ENCODE data around the gene OSBP2. TPM values are rescaled to one million over a fixed set of nuclear protein-coding genes. Genes with fewer than 3 reads are reported as not detected.

OSBP2 gene
- total RNA-seq, 2 experiments from 2014 or later, result 1.2 to 1.6 TPM

- ChIA-PET CTCF (no interaction called here), POLR2A (no interaction called here)
These were observed 194.8 kb downstream of the OSBP2 start for GRCh38 chr22:30889268-30889995.

GRCh38 chr22:30889996-30890480, 195.4 kb downstream of the OSBP2 start:
- H3K27ac ChIP-seq (ENCODE audit: low read depth in 1 of 2, low read length in 2 of 2), result no peak overlapping the region
- Mint-ChIP-seq H3K4me1 (ENCODE audit: low read depth) (peaks cover 32% of the 10 kb centered on the region), H3K27me3 (no peaks in the 10 kb centered on the region), H3K4me3 (no peak overlapping the region), H3K27ac (no peak overlapping the region), H3K9me3 (no peaks in the 10 kb centered on the region), H3K36me3 (ENCODE audit: low read depth) (peaks cover 9% of the 10 kb centered on the region)
- DNase-seq, result peak in 2 of 14 experiments; percentile 2 to 17
- peaks cover 30% of the 10 kb centered on the region for H3K4me1 ChIP-seq (ENCODE audit: insufficient read depth, low read length)
- no peak for TF ChIP-seq CTCF (IDR thresholded peaks at IDR 0.05)
- H3K27me3 ChIP-seq (ENCODE audit: control insufficient read depth in 1 of 2, insufficient read depth in 2 of 2, low read length in 2 of 2), result no peaks in the 10 kb centered on the region
- no peaks in the 10 kb centered on the region for H3K9me3 ChIP-seq (ENCODE audit: control insufficient read depth in 1 of 2, insufficient read depth in 1 of 2, low read length in 2 of 2)
- ChIA-PET POLR2A (no interaction called here), CTCF (interaction anchor here (1.3 to 1.9 kb wide), 3 partner anchors 31 to 255 kb away, joined by 3 to 6 read pairs (median 4); no protein-coding TSS in a partner anchor)
- peaks cover 17% of the 10 kb centered on the region for H3K36me3 ChIP-seq (ENCODE audit: insufficient read depth, low read length)
- no peak overlapping the region for H3K4me3 ChIP-seq (ENCODE audit: low read length)
- intact Hi-C loops (cut with DNase I, micrococcal nuclease), result no loop called here
- ATAC-seq (ENCODE audit: poor library complexity), result no peak

More at GRCh38 chr22:30889268-30889995, 194.8 kb downstream of the OSBP2 start:
- H3K9me3 ChIP-seq (ENCODE audit: control insufficient read depth in 1 of 2, insufficient read depth in 1 of 2, low read length in 2 of 2), result no peaks in the 10 kb centered on the region
- Mint-ChIP-seq H3K27me3 (no peaks in the 10 kb centered on the region), H3K9me3 (no peaks in the 10 kb centered on the region), H3K27ac (no peak overlapping the region), H3K4me1 (ENCODE audit: low read depth) (peaks cover 26% of the 10 kb centered on the region), H3K36me3 (ENCODE audit: low read depth) (peaks cover 5% of the 10 kb centered on the region), H3K4me3 (no peak overlapping the region)
- H3K4me3 ChIP-seq (ENCODE audit: low read length), result no peak overlapping the region
- ATAC-seq (ENCODE audit: poor library complexity) (no peak), DNase-seq (peak in 2 of 14 experiments; percentile 4 to 27)
- peaks cover 17% of the 10 kb centered on the region for H3K36me3 ChIP-seq (ENCODE audit: insufficient read depth, low read length)
- intact Hi-C loops (cut with DNase I, micrococcal nuclease), result no loop called here
- no peaks in the 10 kb centered on the region for H3K27me3 ChIP-seq (ENCODE audit: control insufficient read depth in 1 of 2, insufficient read depth in 2 of 2, low read length in 2 of 2)
- H3K27ac ChIP-seq (ENCODE audit: low read depth in 1 of 2, low read length in 2 of 2), result no peak overlapping the region
- no peak for TF ChIP-seq CTCF (IDR thresholded peaks at IDR 0.05)
- peaks cover 29% of the 10 kb centered on the region for H3K4me1 ChIP-seq (ENCODE audit: insufficient read depth, low read length)

GRCh38 chr22:30890686-30891442, 196.2 kb downstream of the OSBP2 start:
- Mint-ChIP-seq H3K36me3 (ENCODE audit: low read depth) (peaks cover 11% of the 10 kb centered on the region), H3K27me3 (no peaks in the 10 kb centered on the region), H3K4me3 (no peak overlapping the region), H3K4me1 (ENCODE audit: low read depth) (peaks cover 35% of the 10 kb centered on the region), H3K27ac (no peak overlapping the region), H3K9me3 (no peaks in the 10 kb centered on the region)
- Histone ChIP-seq H3K4me1 (ENCODE audit: insufficient read depth, low read length) (peaks cover 30% of the 10 kb centered on the region), H3K27me3 (ENCODE audit: control insufficient read depth in 1 of 2, insufficient read depth in 2 of 2, low read length in 2 of 2) (no peaks in the 10 kb centered on the region), H3K27ac (ENCODE audit: low read depth in 1 of 2, low read length in 2 of 2) (no peak overlapping the region), H3K9me3 (ENCODE audit: control insufficient read depth in 1 of 2, insufficient read depth in 1 of 2, low read length in 2 of 2) (no peaks in the 10 kb centered on the region), H3K4me3 (ENCODE audit: low read length) (no peak overlapping the region), H3K36me3 (ENCODE audit: insufficient read depth, low read length) (peaks cover 17% of the 10 kb centered on the region)
- CTCF ChIA-PET, result interaction anchor here (1.3 to 1.9 kb wide), 3 partner anchors 30 to 256 kb away, joined by 3 to 6 read pairs (median 4); no protein-coding TSS in a partner anchor
- TF ChIP-seq CTCF (IDR thresholded peaks at IDR 0.05), result peak; percentile 62
- peak in 9 of 14 experiments; percentile 6 to 56 (median 21) for DNase-seq
- intact Hi-C loops (cut with DNase I, micrococcal nuclease), result no loop called here
- ATAC-seq (ENCODE audit: poor library complexity), result peak; percentile 48
- POLR2A ChIA-PET, result no interaction called here
